Mesodermal cell (in vitro differentiated cells): Measurements from ENCODE around the gene ARHGEF1.

Experiments
- H3K27ac ChIP-seq: 2 replicates; pipeline ENCODE4 v1.7.0; 2013; ENCODE audit warnings: mild to moderate bottlenecking, low read depth, low read length, moderate library complexity; ENCODE audit not compliant: severe bottlenecking
- H3K36me3 ChIP-seq: 2 replicates; pipeline ENCODE4 v1.7.1; 2013; ENCODE audit warnings: mild to moderate bottlenecking, low read length, moderate library complexity; ENCODE audit not compliant: control insufficient read depth, insufficient read depth
- H3K4me1 ChIP-seq: one replicate; pipeline ENCODE4 v1.7.1; 2013; ENCODE audit warnings: mild to moderate bottlenecking, low read length; ENCODE audit not compliant: insufficient read depth, control insufficient read depth, poor library complexity, severe bottlenecking
- H3K4me3 ChIP-seq: 2 replicates; pipeline ENCODE4 v1.7.0; 2013; ENCODE audit warnings: low read length, control low read depth, mild to moderate bottlenecking; ENCODE audit not compliant: insufficient read depth, poor library complexity, severe bottlenecking; ENCODE audit errors: extremely low read depth
- H3K9me3 ChIP-seq: 2 replicates; pipeline ENCODE4 v1.7.1; 2013; ENCODE audit warnings: mild to moderate bottlenecking, low read length, moderate library complexity; ENCODE audit not compliant: control insufficient read depth
- WGBS, 2 experiments: methylation state at CpG; one replicate each; pipeline ENCODE4 v1.1.5; 2013; ENCODE audit warnings: missing lambda C conversion rate in 2 of 2; ENCODE audit not compliant: insufficient coverage in 2 of 2; 5-methylcytosine and 5-hydroxymethylcytosine counted together

ARHGEF1 gene

GRCh38 chr19:41886761-41887710 lies 4.1 kb downstream of the ARHGEF1 start:
- 67 to 80% methylated on average over 6 to 10 of the region's 13 CpGs for WGBS, 2 experiments
- Histone ChIP-seq H3K36me3 (peaks cover 31% of the 10 kb centered on the region), H3K27ac (no peak overlapping the region), H3K9me3 (no peaks in the 10 kb centered on the region), H3K4me1 (peaks cover 22% of the 10 kb centered on the region), H3K4me3 (no peak overlapping the region)

- H3K9me3 ChIP-seq: no peaks in the 10 kb centered on the region
- peaks cover 39% of the 10 kb centered on the region for H3K36me3 ChIP-seq
- H3K4me1 ChIP-seq: peaks cover 22% of the 10 kb centered on the region
- no peak overlapping the region for H3K4me3 ChIP-seq
- no peak overlapping the region for H3K27ac ChIP-seq
- 52 to 62% methylated on average over 2 to 9 of the region's 17 CpGs for WGBS, 2 experiments
Observed at GRCh38 chr19:41887711-41888382, 4.9 kb downstream of the ARHGEF1 start.

- Histone ChIP-seq H3K27ac (no peak overlapping the region), H3K9me3 (no peaks in the 10 kb centered on the region), H3K4me3 (no peak overlapping the region), H3K4me1 (peaks cover 22% of the 10 kb centered on the region), H3K36me3 (peaks cover 42% of the 10 kb centered on the region)
- WGBS, 2 experiments: 95 to 99% methylated on average over 6 to 9 of the region's 12 CpGs
Observed at GRCh38 chr19:41888926-41889325, 5.9 kb downstream of the ARHGEF1 start.

GRCh38 chr19:41889896-41890295 lies 6.9 kb downstream of the ARHGEF1 start:
- H3K4me1 ChIP-seq: peaks cover 22% of the 10 kb centered on the region
- H3K9me3 ChIP-seq: no peaks in the 10 kb centered on the region
- no peak overlapping the region for H3K27ac ChIP-seq
- peaks cover 47% of the 10 kb centered on the region for H3K36me3 ChIP-seq
- WGBS, 2 experiments: 94 to 98% methylated on average over 6 of the region's 8 CpGs
- H3K4me3 ChIP-seq: no peak overlapping the region

- H3K4me3 ChIP-seq: no peak overlapping the region
- peaks cover 57% of the 10 kb centered on the region for H3K36me3 ChIP-seq
- peaks cover 22% of the 10 kb centered on the region for H3K4me1 ChIP-seq
- WGBS, 2 experiments: 98 to 100% methylated on average over 2 to 3 of the region's 4 CpGs
- no peaks in the 10 kb centered on the region for H3K9me3 ChIP-seq
- H3K27ac ChIP-seq: no peak overlapping the region
Observed at GRCh38 chr19:41890936-41891335, 8.0 kb downstream of the ARHGEF1 start.

GRCh38 chr19:41892173-41892902 lies 9.4 kb downstream of the ARHGEF1 start:
- H3K4me1 ChIP-seq: peaks cover 8% of the 10 kb centered on the region
- H3K4me3 ChIP-seq: no peak overlapping the region
- H3K9me3 ChIP-seq: no peaks in the 10 kb centered on the region
- WGBS, 2 experiments: 94 to 95% methylated on average over 27 to 29 of the region's 34 CpGs
- no peak overlapping the region for H3K27ac ChIP-seq
- H3K36me3 ChIP-seq: peaks cover 64% of the 10 kb centered on the region

- no peak overlapping the region for H3K27ac ChIP-seq
- H3K4me3 ChIP-seq: no peak overlapping the region
- no peaks in the 10 kb centered on the region for H3K9me3 ChIP-seq
- 95 to 98% methylated on average over 4 to 5 of the region's 6 CpGs for WGBS, 2 experiments
- H3K36me3 ChIP-seq: peaks cover 72% of the 10 kb centered on the region
- no peaks in the 10 kb centered on the region for H3K4me1 ChIP-seq
Observed at GRCh38 chr19:41893899-41894298, 10.9 kb downstream of the ARHGEF1 start.

GRCh38 chr19:41894350-41894749 lies 11.4 kb downstream of the ARHGEF1 start:
- WGBS, 2 experiments: 94% methylated on average over 10 to 14 of the region's 14 CpGs
- Histone ChIP-seq H3K4me1 (no peaks in the 10 kb centered on the region), H3K27ac (no peak overlapping the region), H3K36me3 (peaks cover 69% of the 10 kb centered on the region), H3K9me3 (no peaks in the 10 kb centered on the region), H3K4me3 (no peak overlapping the region)

GRCh38 chr19:41895745-41896580 lies 13.0 kb downstream of the ARHGEF1 start:
- peaks cover 64% of the 10 kb centered on the region for H3K36me3 ChIP-seq
- no peak overlapping the region for H3K4me3 ChIP-seq
- WGBS, 2 experiments: 86 to 89% methylated on average over 10 to 19 of the region's 19 CpGs
- no peak overlapping the region for H3K27ac ChIP-seq
- H3K4me1 ChIP-seq: no peaks in the 10 kb centered on the region
- no peaks in the 10 kb centered on the region for H3K9me3 ChIP-seq

- Histone ChIP-seq H3K27ac (no peak overlapping the region), H3K4me1 (no peaks in the 10 kb centered on the region), H3K36me3 (peaks cover 65% of the 10 kb centered on the region), H3K4me3 (no peak overlapping the region), H3K9me3 (no peaks in the 10 kb centered on the region)
- no CpG with 5 or more reads among the region's 1 CpG for WGBS, 2 experiments
Observed at GRCh38 chr19:41896581-41896942, 13.6 kb downstream of the ARHGEF1 start.
